Measurements from ENCODE around the gene MIAT. TPM values are rescaled to one million over a fixed set of nuclear protein-coding genes. Genes with fewer than 3 reads are reported as not detected.
A peak's percentile ranks its signal among the peaks of the same experiment; 100 is the strongest.

Gene MIAT
- total and polyA plus RNA-seq, 2 of the 8 experiments (the other 6 are each of a cell fraction or from before 2014, with no cell fraction given): 27.6 to 36.0 TPM

DNA sequence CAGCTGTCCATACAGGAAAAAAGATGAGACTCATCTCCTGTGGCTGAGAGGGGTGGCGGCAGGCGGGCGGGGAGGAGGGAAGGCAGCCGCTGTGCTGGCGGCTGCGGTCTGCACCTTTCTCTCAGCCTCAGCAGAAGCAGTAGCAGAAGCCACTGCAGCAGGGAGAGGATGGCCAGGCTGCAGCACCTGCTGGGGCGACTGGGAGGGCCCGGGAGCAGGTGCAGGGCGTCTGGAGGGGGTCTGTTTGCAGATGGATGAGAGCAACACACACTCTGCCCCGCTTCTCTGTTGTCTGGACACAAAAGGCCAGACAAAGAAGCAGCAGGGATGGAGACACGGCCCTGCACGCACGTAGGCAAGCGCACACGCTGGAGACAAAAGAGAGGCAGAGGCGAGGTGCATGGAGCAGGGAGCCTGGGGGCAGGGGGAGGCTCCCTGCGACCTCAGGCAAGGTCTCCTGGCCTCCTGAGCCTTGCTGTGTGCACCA, 9.3 kb upstream of the MIAT start (continued):
- TF ChIP-seq GABPA (IDR thresholded peaks at IDR 0.05; ENCODE audit: borderline replicate concordance, insufficient read depth, low read length): peak; percentile 26; the same call in 1 of the 2 replicates
- peak; percentile 53; the same call in 1 of the 2 replicates for TF ChIP-seq CHD2 (IDR thresholded peaks at IDR 0.05; ENCODE audit: low read length)
- TF ChIP-seq RBBP5 (IDR thresholded peaks at IDR 0.05; ENCODE audit: borderline replicate concordance, low read depth, low read length): peak; percentile 34; the same call in 1 of the 2 replicates
- no peak for TF ChIP-seq ZNF274 (IDR thresholded peaks at IDR 0.05; ENCODE audit: borderline replicate concordance, extremely low read depth, low read length)
- peak; percentile 8; the same call in 1 of the 2 replicates for TF ChIP-seq MAFK (IDR thresholded peaks at IDR 0.05; ENCODE audit: low read depth, low read length)
- peak; percentile 38; the same call in 1 of the 2 replicates for TF ChIP-seq TBP (IDR thresholded peaks at IDR 0.05; ENCODE audit: low read depth, low read length)
- peak; percentile 41; the same call in 1 of the 2 replicates for TF ChIP-seq SP1 (IDR thresholded peaks at IDR 0.05; ENCODE audit: low read depth, low read length)
- no peak for TF ChIP-seq BRCA1 (IDR thresholded peaks at IDR 0.05; ENCODE audit: low read depth, low read length)

Measured in H1 (cell line).